ENCODE data around the gene LYAR. TPM values are rescaled to one million over a fixed set of nuclear protein-coding genes. Genes with fewer than 3 reads are reported as not detected.
"Not testable (repeated sequence)": the region's sequence is repeated elsewhere in the genome, so short reads cannot be mapped to it uniquely, and the experiment has no call there.

LYAR gene
- total and polyA plus RNA-seq, 2 donors from 2014 or later, result 6.6 to 8.6 TPM

- FAIRE-seq, result no peak
- no peak overlapping the region for H3K9ac ChIP-seq (ENCODE audit: low read length in 3 of 3)
- no peaks in the 10 kb centered on the region for H3K36me3 ChIP-seq (ENCODE audit: control insufficient read depth in 2 of 3, insufficient read depth in 3 of 3, low read length in 3 of 3)
- H3K27me3 ChIP-seq (ENCODE audit: control insufficient read depth, insufficient read depth, low read length), result no peaks in the 10 kb centered on the region
- no peak for DNase-seq
- H3K4me3 ChIP-seq (ENCODE audit: low read length in 3 of 3), result no peak overlapping the region
- intact Hi-C loops (cut with DNase I), result loop anchor here (5.0 kb wide), 1 partner anchor 83 kb away; no protein-coding TSS in a partner anchor
- TF ChIP-seq CTCF (IDR thresholded peaks at IDR 0.05; ENCODE audit: borderline replicate concordance, extremely low read depth, insufficient read depth), result no peak
- no peaks in the 10 kb centered on the region for H3K9me3 ChIP-seq (ENCODE audit: control insufficient read depth in 2 of 3, insufficient read depth in 1 of 3, low read length in 3 of 3)
- peaks cover 0 to 4% (median 0%) of the 10 kb centered on the region in 3 donors for H3K4me1 ChIP-seq (ENCODE audit: control insufficient read depth in 2 of 3, insufficient read depth in 2 of 3, low read depth in 1 of 3, low read length in 3 of 3)
- no peak overlapping the region for H3K27ac ChIP-seq (ENCODE audit: low read depth in 2 of 2, low read length in 2 of 2)
Observed at GRCh38 chr4:4254666-4255065, 35.3 kb downstream of the LYAR start.

GRCh38 chr4:4254199-4254598 lies 35.8 kb downstream of the LYAR start:
- no peak for TF ChIP-seq CTCF (IDR thresholded peaks at IDR 0.05; ENCODE audit: borderline replicate concordance, extremely low read depth, insufficient read depth)
- no peaks in the 10 kb centered on the region for H3K27me3 ChIP-seq (ENCODE audit: control insufficient read depth, insufficient read depth, low read length)
- H3K4me1 ChIP-seq (ENCODE audit: control insufficient read depth in 2 of 3, insufficient read depth in 2 of 3, low read depth in 1 of 3, low read length in 3 of 3), result peaks cover 0 to under 1% (median 0%) of the 10 kb centered on the region in 3 donors
- no peaks in the 10 kb centered on the region for H3K36me3 ChIP-seq (ENCODE audit: control insufficient read depth in 2 of 3, insufficient read depth in 3 of 3, low read length in 3 of 3)
- DNase-seq (no peak), FAIRE-seq (no peak)
- no peaks in the 10 kb centered on the region for H3K9me3 ChIP-seq (ENCODE audit: control insufficient read depth in 2 of 3, insufficient read depth in 1 of 3, low read length in 3 of 3)
- intact Hi-C loops (cut with DNase I), result no loop called here
- no peak overlapping the region for H3K27ac ChIP-seq (ENCODE audit: low read depth in 2 of 2, low read length in 2 of 2)
- no peak overlapping the region for H3K4me3 ChIP-seq (ENCODE audit: low read length in 3 of 3)
- no peak overlapping the region for H3K9ac ChIP-seq (ENCODE audit: low read length in 3 of 3)

DNA sequence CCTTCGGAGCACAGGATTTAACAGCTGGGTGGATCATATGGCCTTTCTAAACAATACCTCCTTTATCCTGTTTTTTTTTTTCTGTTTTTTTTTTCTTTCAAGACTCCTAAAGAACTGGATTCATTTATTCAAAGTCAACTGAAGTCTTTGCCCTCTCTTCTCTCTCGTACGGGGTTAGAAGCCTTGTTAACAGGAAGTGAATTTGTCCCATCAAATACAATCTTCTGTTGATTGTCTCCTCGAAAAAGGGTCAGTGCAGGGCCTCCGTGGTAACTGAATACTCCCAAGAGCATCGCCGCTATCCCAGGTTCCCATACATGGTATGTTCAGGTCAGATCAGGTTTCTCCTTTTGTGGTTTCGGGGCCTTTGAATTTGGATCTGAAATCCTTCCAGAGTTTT lies 40.1 kb downstream of the LYAR start:
- FAIRE-seq, result no peak

GRCh38 chr4:4249342-4249741 lies 40.6 kb downstream of the LYAR start:
- H3K9ac ChIP-seq (ENCODE audit: low read length in 3 of 3); H3K36me3 ChIP-seq (ENCODE audit: control insufficient read depth in 2 of 3, insufficient read depth in 3 of 3, low read length in 3 of 3); H3K27me3 ChIP-seq (ENCODE audit: control insufficient read depth, insufficient read depth, low read length); H3K9me3 ChIP-seq (ENCODE audit: control insufficient read depth in 2 of 3, insufficient read depth in 1 of 3, low read length in 3 of 3); FAIRE-seq; intact Hi-C loops (cut with DNase I); H3K27ac ChIP-seq (ENCODE audit: low read depth in 2 of 2, low read length in 2 of 2); H3K4me3 ChIP-seq (ENCODE audit: low read length in 3 of 3); DNase-seq: not testable (repeated sequence)
- H3K4me1 ChIP-seq (ENCODE audit: control insufficient read depth in 2 of 3, insufficient read depth in 2 of 3, low read depth in 1 of 3, low read length in 3 of 3), result peaks cover 4 to 14% (median 13%) of the 10 kb centered on the region in 3 donors

More for the DNA sequence above, 40.1 kb downstream of the LYAR start:
- Histone ChIP-seq H3K4me3 (ENCODE audit: low read length in 3 of 3) (no peak overlapping the region), H3K27me3 (ENCODE audit: control insufficient read depth, insufficient read depth, low read length) (no peaks in the 10 kb centered on the region), H3K9me3 (ENCODE audit: control insufficient read depth in 2 of 3, insufficient read depth in 1 of 3, low read length in 3 of 3) (no peaks in the 10 kb centered on the region), H3K4me1 (ENCODE audit: control insufficient read depth in 2 of 3, insufficient read depth in 2 of 3, low read depth in 1 of 3, low read length in 3 of 3) (peaks cover 4 to 14% (median 13%) of the 10 kb centered on the region in 3 donors), H3K27ac (ENCODE audit: low read depth in 2 of 2, low read length in 2 of 2) (no peak overlapping the region), H3K36me3 (ENCODE audit: control insufficient read depth in 2 of 3, insufficient read depth in 3 of 3, low read length in 3 of 3) (peaks cover 4 to 6% (median 6%) of the 10 kb centered on the region in 3 donors), H3K9ac (ENCODE audit: low read length in 3 of 3) (no peak overlapping the region)
- peak in 2 of 5 donors; percentile 42 to 43 for DNase-seq
- no peak for TF ChIP-seq CTCF (IDR thresholded peaks at IDR 0.05; ENCODE audit: borderline replicate concordance, extremely low read depth, insufficient read depth)
- intact Hi-C loops (cut with DNase I), result no loop called here

Data from kidney (tissue), 14 donors.